Astrocyte of the hippocampus (primary cell): Measurements from ENCODE around the gene ADGRG2.
"Not testable (repeated sequence)": the region's sequence is repeated elsewhere in the genome, so short reads cannot be mapped to it uniquely, and the experiment has no call there.

ENCODE experiments used
- DNase-seq: peaks from one replicate; pipeline ENCODE4 v3.0.0; 2011; ENCODE audit warnings: low read depth, low spot score

The ADGRG2 gene

DNA sequence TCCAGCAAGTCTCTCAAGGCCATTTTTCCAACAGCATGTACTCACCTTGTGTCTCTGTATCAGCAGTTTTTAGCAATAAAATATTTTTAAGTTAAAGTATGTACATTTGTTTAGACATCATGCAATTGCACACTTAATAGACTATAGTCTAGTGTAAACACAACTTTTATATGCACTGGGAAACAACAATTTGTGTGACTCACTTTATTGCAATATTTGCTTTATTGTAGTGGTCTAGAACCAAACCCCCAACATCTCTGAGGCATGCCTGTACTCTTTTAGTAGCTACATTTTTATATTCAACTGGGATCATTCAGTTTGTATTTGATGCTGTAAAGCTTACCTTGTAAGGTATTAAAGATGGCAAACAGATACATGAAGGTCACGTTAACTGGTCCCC is 123.6 kb downstream of the ADGRG2 start:
- DNase-seq, result no peak

DNA sequence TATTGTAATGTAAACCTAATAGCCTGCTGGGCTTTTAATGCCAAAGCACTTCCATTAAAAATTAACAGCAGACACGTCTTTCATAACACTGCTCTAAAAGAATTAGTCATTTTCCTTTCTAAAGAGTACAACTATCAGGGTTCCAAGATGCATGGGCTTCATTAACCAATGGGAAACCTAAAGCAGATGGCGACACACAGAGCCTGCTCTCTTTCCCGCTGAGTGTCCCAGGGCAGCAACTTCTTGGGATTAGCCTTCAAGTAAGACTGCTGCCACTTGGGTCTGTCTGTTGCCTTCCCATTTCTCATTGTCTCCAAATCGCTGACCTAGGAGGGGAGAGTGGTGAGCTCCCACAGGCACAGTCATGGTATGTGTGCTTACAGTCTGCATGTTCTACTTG is 124.4 kb downstream of the ADGRG2 start:
- no peak for DNase-seq

DNA sequence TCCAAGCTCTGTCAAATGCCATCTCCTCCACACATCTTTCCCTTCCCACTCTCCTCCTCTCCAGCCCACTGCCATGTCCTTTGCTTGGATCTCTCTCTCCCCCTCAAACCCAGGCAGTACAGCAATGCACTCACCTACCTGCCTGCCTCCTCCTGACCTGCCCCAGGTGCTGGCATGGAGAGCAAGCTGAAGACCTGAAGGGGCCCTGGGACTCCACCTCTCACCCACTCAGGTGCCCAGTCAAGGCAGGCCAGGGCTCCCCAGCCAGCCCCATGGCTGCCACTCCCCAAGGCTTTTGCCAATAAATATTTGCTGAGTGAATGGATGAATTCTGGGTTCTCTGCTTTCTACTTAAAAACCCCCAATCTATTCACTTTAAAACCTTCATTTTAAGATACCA is 125.7 kb downstream of the ADGRG2 start:
- no peak for DNase-seq

DNA sequence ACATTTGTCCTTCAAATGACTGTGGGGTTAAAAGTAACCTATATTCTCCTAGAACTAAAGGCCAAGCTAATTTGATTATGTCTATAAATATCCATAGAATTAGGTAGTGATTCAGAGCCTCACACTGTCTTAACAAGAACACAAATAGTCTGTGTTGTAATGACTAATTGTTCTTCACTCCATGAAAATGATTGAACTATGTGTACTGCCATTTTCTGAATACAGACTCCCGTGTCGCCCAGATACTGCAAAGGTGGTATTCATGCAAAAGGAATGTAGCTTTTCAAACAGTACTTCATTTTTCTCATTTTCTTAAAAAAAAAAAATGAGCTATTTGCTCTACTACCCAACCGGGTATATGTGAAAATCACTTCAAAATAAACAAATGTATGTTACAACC is 127.0 kb downstream of the ADGRG2 start:
- DNase-seq, result peak; percentile 56

DNA sequence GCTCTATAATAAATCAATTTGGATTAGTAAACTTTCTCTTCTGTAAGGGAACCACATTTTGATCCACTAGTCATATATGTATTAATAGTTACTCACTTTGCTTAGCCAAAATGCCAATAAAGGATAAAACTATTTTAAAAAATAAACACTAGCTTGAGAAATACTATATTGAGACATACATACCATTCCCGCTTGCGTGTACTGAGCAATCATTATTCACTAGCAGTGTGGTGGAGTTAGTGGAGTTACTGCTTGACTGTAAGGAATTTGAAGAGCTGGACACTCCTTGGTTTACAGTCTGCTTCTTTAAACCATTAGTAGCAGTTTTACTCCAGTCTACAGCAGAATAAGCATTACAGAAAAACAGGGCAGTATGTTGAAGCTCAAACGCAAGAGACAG is 127.6 kb downstream of the ADGRG2 start:
- DNase-seq, result peak; percentile 49

DNA sequence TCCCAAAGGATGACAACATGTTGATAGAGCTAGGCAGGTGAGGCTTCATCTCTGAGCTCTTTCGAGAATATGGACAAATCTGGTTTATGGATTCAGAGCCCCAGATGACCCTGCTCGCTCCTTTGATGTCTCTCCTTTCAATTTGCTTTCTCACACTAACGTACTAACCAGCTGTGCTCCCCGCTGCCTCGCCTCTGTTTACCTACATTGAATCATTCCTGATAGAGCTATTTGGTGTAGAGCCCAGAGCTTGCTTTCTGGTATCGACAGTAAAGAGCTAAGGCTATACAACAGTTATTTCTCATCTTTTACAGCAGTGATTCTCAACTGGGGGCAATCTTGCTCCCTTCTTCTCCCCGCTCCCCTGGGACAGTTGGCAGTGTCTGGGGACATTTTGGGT is 129.4 kb downstream of the ADGRG2 start:
- DNase-seq, result no peak

DNA sequence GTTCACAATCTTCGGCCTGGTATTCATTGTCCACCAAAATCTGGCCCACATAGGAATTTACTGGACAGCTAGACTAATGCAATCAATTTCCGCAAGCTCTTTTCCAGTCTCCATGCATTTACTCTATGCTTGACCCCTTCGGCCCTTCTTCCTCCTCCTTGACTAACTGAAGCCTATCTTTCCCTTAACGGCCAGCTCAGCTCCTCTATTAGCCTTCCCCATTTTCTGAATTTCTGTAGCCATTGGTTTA is 137.2 kb downstream of the ADGRG2 start:
- no peak for DNase-seq

DNA sequence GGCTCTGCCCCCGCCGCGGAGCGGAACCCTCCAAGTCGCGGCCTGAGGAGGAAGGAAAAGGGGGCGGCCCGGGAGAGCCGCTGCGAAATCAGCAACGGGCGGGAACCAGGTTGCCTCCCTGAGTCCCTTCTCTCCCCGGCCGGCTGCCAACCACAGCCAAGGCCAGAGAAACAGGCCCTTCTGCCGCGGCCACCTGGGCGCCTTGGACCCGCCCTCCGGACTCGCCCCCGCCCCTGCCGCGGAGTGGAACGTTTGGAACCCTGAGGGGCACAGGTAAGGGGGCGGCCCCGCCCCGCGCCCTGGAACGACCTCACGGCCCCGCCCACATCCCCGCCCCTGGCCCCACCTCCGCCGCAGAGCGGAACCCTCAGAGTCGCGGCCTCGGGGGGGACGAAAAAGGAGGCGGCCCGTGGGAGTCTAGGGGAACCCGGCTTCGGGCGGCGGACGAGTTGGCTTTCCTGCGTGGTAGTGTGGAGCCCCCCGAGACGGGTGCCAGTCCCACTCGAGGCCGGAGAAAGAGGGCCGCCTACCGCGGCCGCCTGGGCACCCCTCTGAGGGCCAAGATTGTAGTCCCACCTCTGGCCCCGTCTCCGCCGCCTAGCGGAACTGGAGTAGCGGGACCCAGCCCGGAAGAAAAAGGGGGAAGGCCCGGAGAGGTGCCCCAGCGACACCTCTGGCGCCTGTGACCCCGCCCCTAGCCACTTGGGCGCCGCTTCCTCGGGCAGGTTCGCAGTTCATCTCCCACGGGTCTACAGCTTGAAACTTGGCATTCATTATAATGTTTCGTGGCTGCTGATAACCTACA is 137.7 kb downstream of the ADGRG2 start:
- peak; percentile 85 for DNase-seq

DNA sequence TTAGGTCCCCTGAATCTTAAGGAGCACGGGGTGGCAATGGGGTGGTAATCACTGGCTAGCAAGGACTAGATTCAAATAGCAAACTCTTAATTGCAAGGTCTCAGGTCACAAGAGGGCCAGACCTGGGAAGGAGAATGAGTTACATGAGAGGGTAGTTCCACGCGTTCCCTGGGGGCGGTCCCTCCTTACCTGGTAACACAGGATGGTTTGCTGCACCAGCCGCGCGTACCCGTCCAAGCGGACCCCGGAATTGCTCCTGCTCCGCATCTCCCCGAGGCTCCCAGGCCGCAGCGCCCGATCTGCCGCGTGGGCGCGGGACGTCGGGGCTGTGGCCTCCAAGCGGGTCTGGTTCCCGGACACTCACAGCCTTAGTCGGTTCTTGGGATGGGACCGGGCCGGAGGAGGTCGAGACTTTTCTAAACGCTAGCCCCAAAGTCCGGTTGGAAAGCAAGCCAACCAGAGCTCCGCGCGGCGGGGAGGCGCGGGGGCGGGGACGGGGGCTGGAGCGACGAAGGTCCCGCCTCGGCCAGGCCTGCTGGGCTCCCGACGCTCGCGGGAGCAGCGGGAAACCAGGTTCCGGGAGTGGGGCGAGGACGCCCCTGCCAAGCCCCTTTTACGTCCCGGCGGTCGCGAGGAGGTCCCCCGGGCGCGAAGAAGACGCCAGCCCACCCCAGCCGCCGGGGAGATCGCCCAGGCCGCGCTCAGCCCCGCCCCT is 138.4 kb downstream of the ADGRG2 start, which contains the start of gene PHKA2:
PHKA2 (minus strand) TSS at position 449 of the 715 bp plus-strand sequence; CDS start at position 267, 182 bp downstream.
- peak; percentile 72 for DNase-seq

DNA sequence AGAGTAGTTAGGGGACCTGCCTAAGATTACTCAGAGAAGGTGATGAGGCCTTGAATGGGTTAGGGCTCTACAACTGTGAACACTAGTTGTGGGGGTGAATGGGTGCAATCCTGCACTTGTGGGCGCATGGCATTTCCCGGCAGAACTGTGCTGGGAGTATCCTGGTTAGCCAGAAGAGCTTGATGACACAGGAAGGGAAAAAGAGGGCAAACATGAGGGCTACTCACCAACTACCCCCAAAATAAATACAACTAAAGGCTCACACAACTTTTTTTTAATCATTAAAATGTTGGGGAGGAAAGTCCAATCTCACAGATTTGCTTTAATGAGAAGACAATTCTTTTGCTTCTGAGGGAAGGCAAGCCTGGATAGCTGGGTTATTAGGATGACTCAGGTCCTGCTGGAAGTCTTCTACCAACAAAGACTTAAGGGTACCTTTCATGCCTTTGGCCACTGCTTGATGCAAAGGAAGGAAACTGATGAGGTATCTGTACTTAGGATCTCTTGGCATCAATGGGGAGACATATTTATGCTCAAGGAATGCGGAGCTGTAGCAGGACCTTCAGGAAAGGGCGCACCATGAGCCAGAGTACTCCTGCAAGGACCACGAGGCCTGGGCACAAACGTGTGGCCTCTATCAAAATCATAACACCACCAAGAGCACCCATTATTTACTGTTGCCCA is 141.0 kb downstream of the ADGRG2 start:
- no peak for DNase-seq

DNA sequence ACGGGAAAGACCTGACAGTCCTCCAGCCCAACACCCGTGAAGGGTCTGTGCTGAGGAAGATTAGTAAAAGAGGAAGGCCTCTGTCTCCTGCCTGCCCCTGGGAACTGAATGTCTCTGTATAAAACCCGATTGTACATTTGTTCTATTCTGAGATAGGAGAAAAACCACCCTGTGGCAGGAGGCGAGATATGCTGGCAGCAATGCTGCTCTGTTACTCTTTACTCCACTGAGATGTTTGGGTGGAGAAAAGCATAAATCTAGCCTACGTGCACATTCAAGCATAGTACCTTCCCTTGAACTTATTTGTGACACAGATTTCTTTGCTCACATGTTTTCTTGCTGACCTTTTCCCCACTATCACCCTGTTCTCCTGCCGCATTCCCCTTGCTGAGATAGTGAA is 142.0 kb downstream of the ADGRG2 start:
- DNase-seq, result not testable (repeated sequence)

DNA sequence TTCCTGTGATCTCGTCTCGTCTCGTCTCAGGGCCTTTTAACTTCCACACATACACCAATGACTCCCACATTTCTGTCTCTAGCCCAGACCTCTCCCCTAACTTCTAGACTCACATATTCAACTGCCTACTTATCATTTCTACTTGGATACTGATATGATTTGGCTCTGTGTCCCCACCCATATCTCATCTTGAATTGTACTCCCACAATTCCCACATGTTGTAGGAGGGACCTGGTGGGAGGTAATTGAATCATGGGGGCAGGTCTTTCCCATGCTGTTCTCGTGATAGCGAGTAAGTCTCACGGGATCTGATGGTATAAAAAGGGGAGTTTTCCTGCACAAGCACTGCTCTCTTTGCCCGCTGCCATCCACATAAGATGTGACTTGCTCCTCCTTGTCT is 147.3 kb downstream of the ADGRG2 start:
- no peak for DNase-seq

DNA sequence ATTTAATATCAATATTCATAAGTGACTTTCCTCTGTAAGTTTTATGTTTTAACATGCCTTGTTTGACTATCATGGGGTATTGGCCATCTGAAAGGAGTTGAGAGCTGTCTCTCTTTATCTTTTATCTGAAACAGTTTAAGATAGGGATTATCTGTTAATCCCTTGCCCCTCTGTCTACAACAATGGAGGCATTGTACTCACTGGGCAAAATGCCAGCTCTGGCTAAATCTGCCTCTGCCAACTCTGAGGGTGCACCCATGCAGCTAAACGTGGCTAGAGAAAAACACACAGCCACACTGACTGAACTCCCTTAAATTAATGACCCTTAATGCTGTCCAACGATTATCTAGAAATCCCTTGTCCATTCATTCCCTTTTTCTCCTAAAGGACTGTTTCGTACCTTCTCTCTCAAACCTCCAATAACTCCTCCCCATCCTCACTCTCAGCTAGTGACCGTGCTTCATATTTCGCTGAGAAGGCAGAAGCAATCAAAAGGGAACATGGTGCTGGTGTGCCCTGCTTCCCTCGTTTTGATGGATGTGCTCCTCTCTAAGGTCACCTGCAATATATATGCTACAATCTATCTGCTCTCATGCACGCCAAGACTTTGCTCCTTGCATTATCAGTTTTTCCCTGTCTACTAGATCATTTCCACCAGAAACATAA is 148.6 kb downstream of the ADGRG2 start:
- peak; percentile 43 for DNase-seq

DNA sequence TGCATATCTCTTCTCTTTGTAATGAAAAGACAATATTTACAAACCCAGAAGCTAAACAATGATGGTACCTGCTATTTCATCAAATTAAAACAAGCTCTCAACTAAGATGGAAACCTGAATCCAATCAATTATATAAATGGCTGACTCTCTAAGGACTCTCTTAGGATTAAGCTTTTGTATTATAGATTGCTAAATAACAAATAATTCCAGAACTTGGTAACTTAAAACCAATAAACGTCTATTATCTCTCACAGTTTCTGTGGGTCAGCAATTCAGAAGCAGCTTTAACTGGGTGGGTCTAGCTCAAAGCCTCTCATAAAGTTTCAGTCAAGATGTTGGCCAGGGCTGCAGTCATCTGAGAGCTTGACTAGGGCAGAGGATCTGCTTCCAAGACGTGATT is 150.8 kb downstream of the ADGRG2 start:
- DNase-seq, result no peak

DNA sequence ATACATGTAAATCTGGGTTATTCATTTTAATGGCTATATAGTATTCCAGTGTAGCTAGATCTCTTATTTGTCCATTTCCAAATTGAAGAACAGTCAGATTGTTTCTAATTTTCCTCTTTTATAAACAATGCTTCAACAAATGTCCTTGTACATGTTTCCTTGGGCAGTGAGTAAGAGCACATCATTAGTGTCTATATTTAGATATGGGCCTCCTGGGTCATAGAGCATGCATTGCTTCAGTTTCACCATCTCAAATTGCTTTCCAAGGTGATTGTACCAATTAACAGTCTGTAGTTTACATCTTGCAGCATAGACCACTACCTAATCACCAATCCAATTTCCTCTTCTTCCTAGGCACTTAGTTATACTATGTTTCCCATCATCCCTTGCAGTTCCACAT is 151.8 kb downstream of the ADGRG2 start:
- no peak for DNase-seq

DNA sequence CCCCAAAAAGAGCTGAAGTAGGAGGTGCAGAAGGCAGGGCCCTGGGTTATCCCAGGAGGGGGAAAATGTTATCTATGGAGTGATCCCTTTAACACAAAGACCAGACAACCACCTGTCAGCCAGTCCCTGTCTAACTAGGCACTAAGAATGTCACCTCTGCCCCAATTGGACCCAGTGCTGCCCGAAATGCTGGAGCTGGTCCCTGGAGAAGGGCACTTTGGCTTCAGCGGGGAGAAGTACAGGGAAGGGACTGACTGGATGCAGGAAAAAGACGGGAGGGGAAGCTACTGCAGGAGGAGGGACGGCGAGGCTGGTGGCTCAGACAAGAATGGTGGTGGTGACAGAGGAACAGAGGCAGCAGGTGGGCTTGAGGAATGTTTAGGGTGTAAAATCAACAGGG is 155.6 kb downstream of the ADGRG2 start:
- DNase-seq, result no peak

DNA sequence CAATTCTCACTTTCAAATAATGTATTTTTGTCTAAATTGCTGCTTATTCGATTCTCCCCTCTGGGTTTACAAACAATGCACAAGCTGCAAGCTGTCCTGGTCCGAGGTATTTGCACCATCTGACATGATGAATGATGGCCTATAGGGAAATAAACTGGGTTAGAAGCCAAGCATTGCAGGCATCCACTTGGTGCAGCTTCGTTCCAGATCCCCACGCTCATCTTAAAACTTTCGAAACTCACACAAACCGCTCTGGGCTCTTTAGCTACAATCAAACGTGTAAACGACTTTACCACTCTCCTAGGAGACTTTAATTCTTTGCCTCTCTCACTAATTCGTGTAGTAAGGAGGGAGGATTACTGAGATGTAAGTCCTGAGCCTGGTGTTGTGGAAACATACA is 157.4 kb downstream of the ADGRG2 start:
- no peak for DNase-seq

DNA sequence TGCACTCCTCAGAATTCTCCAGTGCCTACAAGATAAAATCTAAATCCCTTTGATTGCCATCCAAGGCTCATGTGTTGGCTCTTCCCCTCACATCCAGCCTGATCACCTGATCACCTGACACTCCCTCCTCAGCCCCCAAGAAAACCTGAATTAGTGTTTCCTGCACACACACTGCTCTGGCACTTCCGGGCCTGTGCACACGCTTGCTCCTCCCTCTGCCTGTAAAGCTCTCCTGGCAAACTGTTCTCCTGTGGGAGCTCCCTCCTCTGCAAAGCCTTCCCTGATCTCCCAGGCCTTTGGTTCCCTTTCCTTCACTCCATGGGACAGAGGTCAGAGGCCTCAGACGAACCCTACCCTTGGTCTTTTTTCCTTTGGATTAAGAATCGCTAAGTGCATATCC is 158.2 kb downstream of the ADGRG2 start:
- DNase-seq, result no peak

DNA sequence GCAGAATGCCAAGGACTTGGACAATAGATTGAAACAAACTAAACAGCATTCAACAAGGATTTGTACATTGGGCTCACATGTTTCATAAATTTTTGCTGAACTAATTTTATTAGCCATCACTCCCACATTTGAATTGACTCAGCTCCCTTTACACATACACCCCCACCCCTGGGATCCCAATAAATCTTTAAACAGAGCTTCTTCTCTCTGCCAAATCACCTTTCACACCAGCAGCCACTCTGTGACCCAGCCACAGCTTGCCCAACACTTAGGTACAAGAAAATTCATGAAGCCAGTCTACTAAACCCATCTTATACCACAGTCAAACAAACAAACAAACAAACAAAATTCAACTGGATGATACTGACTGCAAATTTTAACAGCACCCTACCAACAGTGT is 159.9 kb downstream of the ADGRG2 start:
- no peak for DNase-seq

DNA sequence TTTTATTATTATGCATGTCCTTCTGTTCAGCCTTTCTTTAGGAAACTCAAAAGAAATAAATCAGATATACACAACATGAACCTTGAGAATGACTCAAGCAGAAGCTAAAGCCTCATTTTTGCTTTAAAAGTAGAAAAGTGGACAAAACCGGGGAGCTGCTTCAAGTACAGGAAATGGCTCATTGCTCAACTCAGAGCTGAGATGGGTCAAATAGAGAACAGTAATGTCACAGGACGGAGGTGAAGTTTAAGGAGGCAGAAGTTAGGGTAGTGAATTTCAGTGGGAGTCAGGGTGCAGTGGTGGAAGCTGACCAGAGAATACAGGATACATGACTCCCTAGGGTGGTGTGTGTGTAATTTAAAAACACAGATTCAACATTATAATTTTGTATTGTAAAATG is 160.6 kb downstream of the ADGRG2 start:
- no peak for DNase-seq

DNA sequence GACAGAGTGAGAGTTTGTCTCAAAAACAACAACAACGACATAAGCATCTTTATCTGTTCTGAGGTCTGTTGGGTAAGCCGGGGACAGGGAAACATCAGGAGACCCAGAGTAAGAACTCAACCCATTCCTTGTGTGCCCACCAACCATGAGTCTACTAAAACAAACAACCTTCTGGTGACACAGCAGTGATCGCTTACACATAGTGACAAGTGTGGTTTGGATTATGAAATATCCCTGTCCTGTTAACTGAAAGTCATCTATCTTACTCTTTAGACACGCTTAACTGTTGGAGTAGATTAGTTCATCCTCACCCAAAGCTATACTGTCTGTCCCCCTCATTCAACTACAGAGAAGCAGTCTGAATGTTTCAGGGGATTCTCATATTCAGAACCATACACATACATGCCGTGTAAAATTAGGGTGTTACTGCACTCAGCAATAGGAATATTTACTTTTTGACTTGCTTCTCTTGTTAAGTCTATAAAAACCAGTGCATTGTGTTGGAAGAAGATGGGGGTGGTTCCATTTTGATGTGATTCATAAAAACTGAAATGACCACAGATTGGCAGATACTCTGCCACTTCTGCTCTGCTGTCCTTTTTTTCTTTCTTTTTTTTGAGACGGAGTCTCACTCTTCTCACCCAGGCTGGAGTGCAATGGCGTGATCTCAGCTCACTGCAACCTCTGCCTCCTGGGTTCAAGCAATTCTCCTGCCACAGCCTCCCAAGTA is 165.8 kb downstream of the ADGRG2 start:
- DNase-seq, result no peak

DNA sequence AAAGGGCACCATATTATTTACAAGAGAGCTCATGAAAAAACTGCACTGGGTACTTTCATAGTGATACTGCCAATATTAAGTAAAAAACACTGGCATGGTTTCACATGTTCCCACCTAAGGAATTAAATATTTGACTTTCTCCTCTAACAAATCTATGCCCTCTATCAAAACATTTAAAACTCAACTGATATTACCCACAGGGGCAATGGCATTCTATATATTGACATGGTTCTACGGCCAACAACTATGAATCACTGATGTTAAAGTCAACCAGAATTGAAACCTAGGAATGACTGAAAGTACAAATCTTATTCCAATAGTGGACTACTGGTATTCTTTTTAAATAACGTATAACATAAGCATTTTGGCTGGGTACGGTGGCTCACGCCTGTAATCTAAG is 166.6 kb downstream of the ADGRG2 start:
- DNase-seq, result no peak
